ENCODE results near the gene VWCE.
"Not testable (repeated sequence)": the region's sequence is repeated elsewhere in the genome, so short reads cannot be mapped to it uniquely, and the experiment has no call there.

The VWCE gene

DNA sequence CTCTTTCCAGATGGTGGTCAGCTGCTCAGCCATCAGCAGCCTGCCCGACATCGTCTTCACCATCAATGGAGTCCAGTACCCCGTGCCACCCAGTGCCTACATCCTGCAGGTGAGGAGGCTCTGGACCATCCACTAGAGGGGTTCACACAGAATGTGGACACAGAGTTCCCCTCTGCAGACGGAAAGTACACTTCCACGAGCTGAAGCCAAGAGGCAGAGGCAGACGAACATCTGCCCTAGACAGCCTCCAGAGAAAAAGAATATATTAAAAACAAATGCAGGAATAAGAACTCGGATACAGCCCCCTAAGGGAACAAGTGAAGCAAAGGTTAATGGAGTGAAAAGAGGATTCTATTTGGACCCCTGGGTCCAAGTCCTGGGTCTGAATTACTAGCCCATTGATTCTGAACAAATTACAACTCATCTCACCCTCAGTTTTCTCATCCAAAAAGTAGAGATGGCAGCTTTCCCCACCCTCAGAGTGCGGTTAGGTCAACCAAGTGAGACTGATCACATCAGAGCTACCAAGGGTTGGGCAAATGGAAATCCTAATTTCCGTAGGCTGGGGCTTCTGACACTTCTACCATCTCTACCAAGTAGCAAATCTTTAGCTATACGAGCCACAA is 83.7 kb downstream of the VWCE start:
- not testable (repeated sequence) for DNase-seq

- DNase-seq = not testable (repeated sequence)
Measured at GRCh38 chr11:61210629-61211028, 84.5 kb downstream of the VWCE start.
